Measurements from ENCODE around the gene MYO1A.

GRCh38 chr12:56999456-56999855, 50.5 kb downstream of the MYO1A start:
- TF ChIP-seq ZNF282 (IDR thresholded peaks at IDR 0.05; ENCODE audit: partially characterized antibody): no peak
- no peak for TF ChIP-seq HDAC2 (CRISPR knock-in tag; IDR thresholded peaks at IDR 0.05)
- TF ChIP-seq GABPB1 (CRISPR knock-in tag; IDR thresholded peaks at IDR 0.05): no peak
- TF ChIP-seq NFE2 (CRISPR knock-in tag; IDR thresholded peaks at IDR 0.05): no peak
- no peak for TF ChIP-seq EP300 (IDR thresholded peaks at IDR 0.05; ENCODE audit: low read depth in 2 of 2, low read length in 2 of 2)
- TF ChIP-seq EP300 (CRISPR knock-in tag; IDR thresholded peaks at IDR 0.05; ENCODE audit: borderline replicate concordance): no peak
- no peak for TF ChIP-seq CBX5 (CRISPR knock-in tag; IDR thresholded peaks at IDR 0.05; ENCODE audit: borderline replicate concordance)
- no peak for TF ChIP-seq RELA (CRISPR knock-in tag; IDR thresholded peaks at IDR 0.05)
- TF ChIP-seq ZNF362 (CRISPR knock-in tag; IDR thresholded peaks at IDR 0.05; ENCODE audit: borderline replicate concordance): no peak
- TF ChIP-seq JUN (CRISPR knock-in tag; IDR thresholded peaks at IDR 0.05): no peak
- TF ChIP-seq FOXM1 (CRISPR knock-in tag; IDR thresholded peaks at IDR 0.05): no peak
- TF ChIP-seq SRSF1 (optimal IDR thresholded peaks at IDR 0.05; ENCODE audit: low read depth, low read length): no peak
- TF ChIP-seq NFE2L2 (IDR thresholded peaks at IDR 0.05; ENCODE audit: low read length): no peak
- no peak for TF ChIP-seq CTCF (CRISPR knock-in tag; IDR thresholded peaks at IDR 0.05)

Measured in HepG2 (cell line).